Kidney tubule cell (primary cell): ENCODE data around the gene FAXC.

Source experiments
- DNase-seq: peaks from one replicate; pipeline ENCODE4 v3.0.0-alpha.2; 2018; ENCODE audit warnings: low spot score

Gene FAXC

GRCh38 chr6:99349171-99350141 is at the start of gene FAXC:
Gene FAXC (minus strand): TSS chr6:99349674. CDS start chr6:99349372, 302 bp downstream.
- DNase-seq: peak; percentile 64

GRCh38 chr6:99397287-99397686 is 47.8 kb upstream of the FAXC start:
- no peak for DNase-seq

DNA sequence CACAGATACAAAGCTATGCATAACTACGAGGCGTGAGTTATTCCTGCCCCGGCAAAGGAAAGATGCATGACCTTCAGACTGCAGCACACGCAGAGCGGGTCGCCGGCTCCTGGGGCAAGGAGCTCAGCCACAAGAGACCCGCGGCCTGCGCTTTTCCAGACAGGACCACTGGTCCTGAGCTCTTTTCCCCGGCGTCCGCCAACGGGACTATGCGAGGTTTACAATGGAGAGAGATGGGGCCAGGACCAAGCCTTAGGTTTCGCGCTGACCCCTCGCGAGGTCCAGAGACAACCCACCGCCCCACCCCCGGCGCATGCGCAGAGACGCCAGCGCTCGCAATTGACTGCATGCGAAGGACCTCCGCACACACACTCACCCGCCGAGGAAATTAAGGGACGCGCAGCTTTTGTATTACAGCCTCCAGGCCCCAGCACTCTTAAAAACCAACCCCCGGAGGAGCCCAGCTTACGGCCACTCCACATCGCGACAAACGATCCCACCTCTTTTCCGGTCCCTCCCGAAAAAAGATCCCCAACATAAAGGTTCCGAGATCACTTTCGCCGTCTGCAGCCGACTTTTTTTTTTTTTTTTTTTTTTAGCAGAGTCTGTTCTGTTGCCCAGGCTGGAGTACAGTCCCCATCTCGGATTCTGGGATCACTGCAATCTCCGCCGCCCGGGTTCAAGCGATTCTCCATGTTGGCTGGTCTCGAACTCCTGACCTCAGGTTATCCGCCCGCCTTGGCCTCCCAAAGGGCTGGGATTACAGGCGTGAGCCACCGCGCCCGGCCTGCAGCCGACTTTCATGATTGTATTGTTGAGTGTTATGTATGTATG is 44.4 kb upstream of the FAXC start, which contains the start of gene COQ3:
TSS of gene COQ3 (minus strand) at position 498 of the 834 bp plus-strand sequence. CDS start at position 482, 16 bp downstream.
- peak; percentile 77 for DNase-seq

DNA sequence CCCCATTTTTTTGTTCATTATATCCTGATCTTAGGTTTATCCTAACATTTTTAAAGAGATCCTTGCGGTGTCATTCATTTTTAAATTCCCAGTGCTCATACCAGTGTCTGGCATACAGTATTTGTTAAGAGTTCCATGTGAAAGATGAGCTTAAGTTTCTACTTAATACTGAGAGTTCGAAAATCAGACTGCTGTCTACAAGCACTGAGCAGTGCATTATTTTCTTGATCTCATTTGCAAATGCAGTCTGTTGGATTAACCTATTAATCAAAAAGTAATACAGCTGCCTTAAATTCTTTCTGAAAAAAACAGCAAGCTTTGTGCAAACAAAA is 43.9 kb upstream of the FAXC start:
- DNase-seq: no peak

GRCh38 chr6:99390896-99391295 is 41.4 kb upstream of the FAXC start:
- no peak for DNase-seq

GRCh38 chr6:99384507-99384906 is 35.0 kb upstream of the FAXC start:
- no peak for DNase-seq

GRCh38 chr6:99378636-99379035 is 29.2 kb upstream of the FAXC start:
- no peak for DNase-seq

- no peak for DNase-seq
Observed at GRCh38 chr6:99369533-99369932, 20.1 kb upstream of the FAXC start.

DNA sequence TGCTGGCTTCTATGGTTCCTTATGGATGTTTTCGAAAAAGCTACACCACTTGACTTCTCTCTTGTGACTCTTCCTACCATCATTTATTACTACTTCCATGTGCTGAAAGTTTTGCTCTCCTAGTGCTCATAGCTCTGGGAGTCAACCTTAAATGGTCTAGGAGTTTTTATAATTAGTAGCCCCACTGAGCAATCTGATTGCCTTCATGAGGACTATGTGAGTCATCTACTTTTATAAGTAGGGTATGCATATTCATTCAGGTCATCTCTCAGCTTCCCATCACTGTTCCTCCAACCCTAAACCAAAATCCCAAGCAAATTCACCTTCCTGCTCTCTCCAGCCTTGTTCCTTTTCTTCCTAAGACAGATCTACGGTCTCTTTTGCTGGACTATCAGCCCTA is 17.4 kb upstream of the FAXC start:
- no peak for DNase-seq

GRCh38 chr6:99364026-99364425 is 14.6 kb upstream of the FAXC start:
- no peak for DNase-seq

DNA sequence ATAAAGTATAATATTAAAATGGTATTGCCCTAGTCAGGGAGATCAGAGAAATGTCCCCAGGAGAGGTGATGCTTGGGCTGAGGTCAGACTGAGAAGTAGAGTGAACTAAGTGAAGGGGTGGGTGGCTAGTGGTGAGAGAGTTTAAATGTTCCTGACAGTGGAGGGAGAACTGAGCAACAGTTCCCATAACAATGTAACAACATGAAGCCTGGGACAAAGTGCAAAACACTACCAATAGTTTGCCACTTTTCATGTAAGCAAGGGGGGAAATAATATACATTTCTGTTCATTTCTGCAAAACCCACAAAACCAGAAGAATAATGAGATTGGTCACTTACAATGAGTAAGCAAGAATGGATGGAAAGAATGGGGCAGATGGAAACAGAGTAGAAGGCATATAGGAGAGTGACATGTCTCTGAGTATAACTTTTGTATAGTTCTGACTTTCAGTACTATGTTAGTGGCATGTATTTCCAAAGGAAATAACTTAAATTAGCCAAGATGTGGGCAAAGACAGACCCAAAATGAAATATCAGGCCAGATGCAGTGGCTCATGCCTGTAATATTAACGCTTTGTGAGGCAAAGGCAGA is 13.3 kb upstream of the FAXC start:
- DNase-seq: no peak

DNA sequence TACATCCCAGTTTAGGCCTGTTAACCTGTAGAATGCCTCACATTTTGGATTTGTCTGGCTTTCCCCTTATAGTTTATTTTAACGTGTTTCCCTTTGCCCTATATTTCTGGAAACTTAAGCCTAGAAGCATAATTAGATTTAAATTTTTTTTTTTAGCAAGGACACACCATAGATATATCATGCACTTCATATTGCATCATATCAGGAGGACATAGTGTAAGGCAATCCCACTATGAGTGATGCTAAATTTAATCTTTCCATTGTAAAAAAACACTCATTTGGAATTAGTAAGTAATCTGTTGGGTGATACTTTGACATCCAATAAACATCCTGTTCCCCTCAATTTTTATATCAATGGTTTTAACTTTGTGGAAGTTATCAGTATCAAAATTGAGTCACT is 10.3 kb upstream of the FAXC start:
- no peak for DNase-seq

- DNase-seq: no peak
Observed at GRCh38 chr6:99356641-99357040, 7.2 kb upstream of the FAXC start.

- no peak for DNase-seq
Observed at GRCh38 chr6:99354983-99355382, 5.5 kb upstream of the FAXC start.

DNA sequence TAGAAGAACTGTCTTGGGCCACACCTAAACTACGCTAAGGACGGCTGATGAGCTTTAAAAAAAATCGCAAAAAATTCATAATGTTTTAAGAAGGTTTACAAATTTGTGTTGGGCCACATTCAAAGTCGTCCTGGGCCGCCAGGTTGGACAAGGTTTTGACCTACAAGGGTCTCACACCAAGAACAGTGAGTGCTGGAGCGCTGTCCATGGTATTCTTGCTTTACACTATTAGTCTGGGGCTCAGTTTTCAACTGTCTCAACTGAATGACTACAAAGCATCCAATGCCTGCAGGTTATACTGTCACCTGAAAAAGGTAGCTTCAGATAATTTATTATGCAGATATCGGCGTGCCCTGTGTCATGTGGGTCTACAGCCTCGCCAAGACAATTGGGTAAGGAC is 3.7 kb upstream of the FAXC start:
- DNase-seq: no peak

GRCh38 chr6:99350573-99350972 is 1.1 kb upstream of the FAXC start:
- DNase-seq: peak; percentile 27

GRCh38 chr6:99348288-99349170 is 945 bp downstream of the FAXC start:
- DNase-seq: no peak

DNA sequence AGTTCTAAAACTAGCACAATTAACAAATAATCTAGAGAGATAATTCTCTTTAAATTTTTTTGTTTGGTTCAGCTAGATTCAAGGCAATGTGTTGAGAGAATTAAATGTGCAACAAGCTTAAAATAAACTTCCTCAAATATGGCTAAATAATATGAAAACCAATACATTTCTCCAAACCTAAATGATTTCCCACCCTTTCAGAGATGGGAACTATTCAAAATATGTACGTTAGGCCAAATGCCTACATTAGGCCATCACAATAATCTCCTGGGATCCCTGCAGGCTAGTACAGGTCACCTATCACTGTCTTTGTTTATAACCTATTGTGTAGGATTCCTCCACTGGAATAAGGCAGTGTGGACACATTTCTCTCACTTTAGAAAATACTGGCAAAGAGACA is 1.7 kb downstream of the FAXC start:
- DNase-seq: no peak

DNA sequence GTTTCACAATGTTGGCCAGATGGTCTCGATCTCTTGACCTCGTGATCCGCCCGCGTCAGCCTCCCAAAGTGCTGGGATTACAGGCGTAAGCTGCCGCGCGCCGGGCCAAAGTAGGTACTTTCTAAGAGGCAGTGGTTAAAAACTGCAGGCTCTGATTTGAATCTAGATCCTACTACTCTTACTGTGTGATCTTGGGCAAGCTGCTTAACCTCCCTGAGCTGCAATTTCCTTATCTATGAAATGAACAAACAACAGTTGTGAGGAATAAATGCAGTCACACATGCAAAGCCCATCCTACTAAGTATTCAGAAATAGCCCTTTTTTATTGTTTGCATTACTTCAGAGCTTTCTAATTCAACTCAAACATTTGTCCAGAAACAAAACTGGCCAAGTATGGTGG is 2.9 kb downstream of the FAXC start:
- no peak for DNase-seq

GRCh38 chr6:99345164-99345563 is 4.3 kb downstream of the FAXC start:
- no peak for DNase-seq

GRCh38 chr6:99344289-99344688 is 5.2 kb downstream of the FAXC start:
- DNase-seq: peak; percentile 84
